Psoas muscle (tissue), 8 donors: ENCODE results near the gene DMD. TPM values are rescaled to one million over a fixed set of nuclear protein-coding genes. Genes with fewer than 3 reads are reported as not detected.

ENCODE experiments used
- ATAC-seq, 4 donors: fragments of 200-7000 bp; cut with Tn5 transposase; one replicate each; pipeline ENCODE4 v1.9.1; 2020; ENCODE audit warnings: moderate library complexity in 3 of 4, mild to moderate bottlenecking in 2 of 4
- DNase-seq, 2 donors: peaks; one replicate each; pipeline ENCODE4 v3.0.0-alpha.2; 2020
- H3K27ac ChIP-seq: fragments of 200-600 bp; one replicate; pipeline ENCODE4 v1.8.0; 2022
- H3K27me3 ChIP-seq, 3 donors: fragments of 200-600 bp in 1 of 3; one replicate each; pipeline versions ENCODE4 v1.6.1 to v1.8.0; 2013 to 2022; ENCODE audit warnings: low read length in 2 of 3, mild to moderate bottlenecking in 2 of 3, moderate library complexity in 1 of 3; ENCODE audit not compliant: insufficient read depth in 3 of 3
- H3K36me3 ChIP-seq, 2 donors: fragments of 200-600 bp in 1 of 2; one replicate each; pipeline versions ENCODE4 v1.6.1 to v1.8.0; 2013 to 2022; ENCODE audit warnings: low read depth in 1 of 2, mild to moderate bottlenecking in 1 of 2, moderate library complexity in 1 of 2; ENCODE audit not compliant: insufficient read depth in 1 of 2
- H3K4me1 ChIP-seq: fragments of 200-600 bp; one replicate; pipeline ENCODE4 v1.8.0; 2022
- H3K4me3 ChIP-seq: fragments of 200-600 bp; one replicate; pipeline ENCODE4 v1.8.0; 2022; ENCODE audit warnings: mild to moderate bottlenecking
- H3K9me3 ChIP-seq: fragments of 200-600 bp; one replicate; pipeline ENCODE4 v1.8.0; 2022
- CTCF ChIP-seq: fragments of 200-600 bp; IDR thresholded peaks from one replicate; pipeline ENCODE4 v1.8.0; 2022; ENCODE audit warnings: antibody characterized with exemption
- WGBS, 3 donors: extraction: QIAGEN DNeasy Blood & Tissue Kit; methylation state at CpG; one replicate each; pipeline versions ENCODE4 v1.1.6 to v1.1.7; 2013; 5-methylcytosine and 5-hydroxymethylcytosine counted together
- intact Hi-C, 2 donors: fragments of 100-400 bp; cut with DNase I; formaldehyde crosslinking; loops; one replicate each; pipeline versions ENCODE4 v1.11.0 to v1.14.2; 2022
- polyA plus RNA-seq, 3 donors: library from polyadenylated mRNA; stranded (reverse); fragments of 200-250 nt; gene quantifications; one replicate each; pipeline ENCODE4 v1.2.3, GENCODE V29; 2013
- total RNA-seq, 4 donors: library from RNA; stranded (reverse); fragmentation: NEBNext Ultra II Directional in 2 of 4; extraction: Animal tissue kit (Norgen Biotek cat#: 25700) in 2 of 4; gene quantifications; one replicate each; pipeline versions ENCODE4 v1.2.1 to v1.2.4, GENCODE V29; 2021 to 2023
- donor health status: healthy with polysubstance abuse.
- donor health status: DM: no; HTN: no; CAD: no; lungs with moderate emphysema.
- donor health status: Bipolar disorder and iron deficiency.
- donor health status: healthy.
- donor health status: DM: yes; HTN: yes; CAD: no.
- donor health status: DM: no; HTN: no; CAD: no.
- donor health status: DM: no; HTN: no; CAD: no.
- donor health status: DM: yes; HTN: yes; CAD: no.

The DMD gene
- total and polyA plus RNA-seq, 7 donors: 6.8 to 170 (median 86.5) TPM

GRCh38 chrX:32395878-32396277 is 815.5 kb downstream of the DMD start:
- no peaks in the 10 kb centered on the region for H3K36me3 ChIP-seq
- ATAC-seq (peak in 2 of 4 donors; percentile 46 to 64), DNase-seq (no peak)
- H3K4me1 ChIP-seq: no peaks in the 10 kb centered on the region
- H3K9me3 ChIP-seq: no peaks in the 10 kb centered on the region
- H3K27me3 ChIP-seq: no peaks in the 10 kb centered on the region
- H3K27ac ChIP-seq: no peak overlapping the region
- intact Hi-C loops: no loop called here
- TF ChIP-seq CTCF: no peak
- 49 to 52% (median 50%) methylated on average over 2 of the region's 2 CpGs for WGBS, 3 donors
- H3K4me3 ChIP-seq: no peak overlapping the region

- ATAC-seq: no peak
- intact Hi-C loops: no loop called here
- Histone ChIP-seq H3K4me3 (no peak overlapping the region), H3K4me1 (no peaks in the 10 kb centered on the region), H3K9me3 (no peaks in the 10 kb centered on the region), H3K27ac (no peak overlapping the region), H3K27me3 (no peaks in the 10 kb centered on the region), H3K36me3 (no peaks in the 10 kb centered on the region)
- WGBS, 3 donors: 75 to 82% (median 78%) methylated on average over 4 of the region's 4 CpGs
- TF ChIP-seq CTCF: no peak
- no peak for DNase-seq
These were observed 818.7 kb downstream of the DMD start for GRCh38 chrX:32392655-32393054.

GRCh38 chrX:32370456-32371205 is 840.7 kb downstream of the DMD start:
- WGBS, 3 donors: 56 to 61% (median 60%) methylated on average over 5 of the region's 5 CpGs
- H3K27ac ChIP-seq: no peak overlapping the region
- no peak overlapping the region for H3K4me3 ChIP-seq
- no peaks in the 10 kb centered on the region for H3K9me3 ChIP-seq
- TF ChIP-seq CTCF: no peak
- H3K27me3 ChIP-seq: no peaks in the 10 kb centered on the region
- no peaks in the 10 kb centered on the region for H3K36me3 ChIP-seq
- intact Hi-C loops: no loop called here
- no peaks in the 10 kb centered on the region for H3K4me1 ChIP-seq
- no peak for ATAC-seq
- DNase-seq: no peak

GRCh38 chrX:32293962-32294700 is 917.2 kb downstream of the DMD start:
- no peaks in the 10 kb centered on the region for H3K27me3 ChIP-seq
- no peak overlapping the region for H3K27ac ChIP-seq
- no peak for TF ChIP-seq CTCF
- no peaks in the 10 kb centered on the region for H3K4me1 ChIP-seq
- no peaks in the 10 kb centered on the region for H3K36me3 ChIP-seq
- H3K4me3 ChIP-seq: no peak overlapping the region
- no peaks in the 10 kb centered on the region for H3K9me3 ChIP-seq
- intact Hi-C loops: no loop called here
- DNase-seq (no peak), ATAC-seq (peak; percentile 25 to 89 (median 85))
- WGBS, 3 donors: 51 to 55% (median 53%) methylated on average over 7 of the region's 7 CpGs
